GM23338 (cell line): ENCODE data around the gene EIF5A. TPM values are rescaled to one million over a fixed set of nuclear protein-coding genes. Genes with fewer than 3 reads are reported as not detected.

Experiments
- ATAC-seq: fragments of 200-7000 bp; cut with Tn5 transposase; 3 replicates; pipeline ENCODE4 v1.9.1; 2020
- DNase-seq: peaks from one replicate; pipeline ENCODE4 v3.0.0-alpha.2; 2015; ENCODE audit warnings: low spot score
- H2AFZ ChIP-seq: fragments of 200-600 bp; sonication (generic); 2 replicates; pipeline ENCODE4 v1.8.0; 2016; ENCODE audit warnings: antibody characterized with exemption, mild to moderate bottlenecking, moderate library complexity
- H3F3A ChIP-seq: fragments of 200-600 bp; sonication (generic); replicated peaks from 2 replicates; pipeline ENCODE4 v1.8.0; 2017; ENCODE audit warnings: antibody characterized with exemption, mixed run types, low read depth
- H3K27ac ChIP-seq: fragments of 200-600 bp; sonication (generic); 2 replicates; pipeline ENCODE4 v1.6.1; 2016; ENCODE audit warnings: low read depth
- H3K27me3 ChIP-seq: fragments of 200-600 bp; sonication (generic); 2 replicates; pipeline ENCODE4 v1.8.0; 2016; ENCODE audit warnings: mild to moderate bottlenecking, mixed run types, moderate library complexity; ENCODE audit not compliant: insufficient read depth
- H3K36me3 ChIP-seq: fragments of 200-600 bp; sonication (generic); 2 replicates; pipeline ENCODE4 v1.8.0; 2016; ENCODE audit warnings: mild to moderate bottlenecking; ENCODE audit not compliant: insufficient read depth
- H3K4me1 ChIP-seq: fragments of 200-600 bp; sonication (generic); 2 replicates; pipeline ENCODE4 v1.8.0; 2016; ENCODE audit warnings: mild to moderate bottlenecking, moderate library complexity; ENCODE audit not compliant: insufficient read depth
- H3K4me2 ChIP-seq: fragments of 200-600 bp; sonication (generic); 2 replicates; pipeline ENCODE4 v1.7.1; 2017; ENCODE audit warnings: mixed run types
- H3K4me3 ChIP-seq: fragments of 200-600 bp; sonication (generic); 2 replicates; pipeline ENCODE4 v1.6.1; 2016; ENCODE audit warnings: mixed run types
- H3K79me2 ChIP-seq: fragments of 200-600 bp; sonication (generic); replicated peaks from 2 replicates; pipeline ENCODE4 v1.8.0; 2017; ENCODE audit warnings: mild to moderate bottlenecking; ENCODE audit not compliant: insufficient read depth
- H3K9me2 ChIP-seq: fragments of 200-600 bp; sonication (generic); 2 replicates; pipeline ENCODE4 v1.8.0; 2017; ENCODE audit not compliant: insufficient read depth
- H4K20me1 ChIP-seq: fragments of 200-600 bp; sonication (generic); replicated peaks from 2 replicates; pipeline ENCODE4 v1.8.0; 2017; ENCODE audit warnings: mild to moderate bottlenecking; ENCODE audit not compliant: insufficient read depth
- H3K27ac Mint-ChIP-seq: 2 replicates; pipeline ENCODE4 v1.8.0; 2020; ENCODE audit warnings: inconsistent platforms, mild to moderate bottlenecking, moderate library complexity, mixed read lengths
- H3K27me3 Mint-ChIP-seq: 3 replicates; pipeline ENCODE4 v1.8.0; 2022; ENCODE audit warnings: low read depth, mild to moderate bottlenecking, moderate library complexity, mixed read lengths, inconsistent platforms; ENCODE audit not compliant: insufficient read depth, poor library complexity
- H3K36me3 Mint-ChIP-seq: 3 replicates; pipeline ENCODE4 v1.8.0; 2021; ENCODE audit warnings: low read depth, mild to moderate bottlenecking, inconsistent platforms, moderate library complexity, mixed read lengths
- H3K4me1 Mint-ChIP-seq: 3 replicates; pipeline ENCODE4 v1.8.0; 2020; ENCODE audit warnings: mild to moderate bottlenecking, inconsistent platforms, mixed read lengths
- H3K4me3 Mint-ChIP-seq: 3 replicates; pipeline ENCODE4 v1.8.0; 2021; ENCODE audit warnings: moderate library complexity, mild to moderate bottlenecking, inconsistent platforms, mixed read lengths
- H3K9me3 Mint-ChIP-seq: 3 replicates; pipeline ENCODE4 v1.8.0; 2020; ENCODE audit warnings: moderate library complexity, mild to moderate bottlenecking, inconsistent platforms, mixed read lengths
- CREB1 ChIP-seq: fragments of 250-450 bp; sonication (Bioruptor Pico); IDR thresholded peaks from 2 replicates; pipeline ENCODE4 v1.5.0; 2020; ENCODE audit warnings: low read depth, mild to moderate bottlenecking, moderate library complexity
- EZH2 ChIP-seq: fragments of 200-600 bp; sonication (generic); IDR thresholded peaks from one replicate; pipeline ENCODE4 v1.8.0; 2017; ENCODE audit warnings: antibody characterized with exemption, mild to moderate bottlenecking, low read depth; ENCODE audit not compliant: unreplicated experiment
- EZH2phosphoT487 ChIP-seq: fragments of 200-600 bp; sonication (generic); IDR thresholded peaks from one replicate; pipeline ENCODE4 v1.8.1; 2018; ENCODE audit warnings: antibody characterized with exemption; ENCODE audit not compliant: unreplicated experiment
- JUNB ChIP-seq: IDR thresholded peaks from one replicate; pipeline ENCODE4 v1.6.1; 2016; ENCODE audit warnings: antibody characterized with exemption; ENCODE audit not compliant: unreplicated experiment
- NANOG ChIP-seq: IDR thresholded peaks from 2 replicates; pipeline ENCODE4 v1.6.1; 2016; ENCODE audit warnings: antibody characterized with exemption, borderline replicate concordance
- POLR2AphosphoS5 ChIP-seq: IDR thresholded peaks from 2 replicates; pipeline ENCODE4 v1.6.1; 2016; ENCODE audit warnings: antibody characterized with exemption, low read depth
- STAT1 ChIP-seq: IDR thresholded peaks from one replicate; pipeline ENCODE4 v1.6.1; 2016; ENCODE audit warnings: antibody characterized with exemption; ENCODE audit not compliant: unreplicated experiment
- ZNF114 ChIP-seq: fragments of 250-450 bp; sonication (Bioruptor Pico); IDR thresholded peaks from 2 replicates; pipeline ENCODE4 v1.5.0; 2020; ENCODE audit warnings: mild to moderate bottlenecking, moderate library complexity
- ZNF331 ChIP-seq: fragments of 250-450 bp; sonication (Bioruptor Pico); IDR thresholded peaks from 2 replicates; pipeline ENCODE4 v1.5.0; 2020; ENCODE audit warnings: low read depth, mild to moderate bottlenecking, moderate library complexity
- polyA plus RNA-seq: library from polyadenylated mRNA; unstranded; fragments of >200 nt; fragmentation: Nextera tagmentation; extraction: Ambion mirVana; gene quantifications from 2 replicates; pipeline ENCODE4 v1.2.1, GENCODE V29; 2016
- total RNA-seq: library from RNA; depleted of rRNA; stranded (reverse); fragments of >200 nt; shearing (Covaris generic); gene quantifications from 2 replicates; pipeline ENCODE4 v1.2.3, GENCODE V29; 2014
- TF ChIP-seq, protein P1 (sequence below): fragments of 250-450 bp; sonication (Bioruptor Pico); IDR thresholded peaks from 2 replicates; pipeline ENCODE4 v1.5.0; 2020; ENCODE audit warnings: mild to moderate bottlenecking, moderate library complexity
- TF ChIP-seq, protein P2 (sequence below): IDR thresholded peaks from 2 replicates; pipeline ENCODE4 v1.6.1; 2016; ENCODE audit warnings: antibody characterized with exemption
- TF ChIP-seq, protein P3 (sequence below): IDR thresholded peaks from one replicate; pipeline ENCODE4 v1.6.1; 2018; ENCODE audit warnings: antibody characterized with exemption; ENCODE audit not compliant: unreplicated experiment
- TF ChIP-seq, protein P4 (sequence below), 2 experiments: fragments of 200-600 bp in 1 of 2; sonication (generic) in 1 of 2; conservative IDR thresholded peaks; 2 replicates each; pipeline versions ENCODE4 v1.5.1 to v1.6.1; 2016 to 2017; ENCODE audit warnings: antibody characterized with exemption in 2 of 2, low read depth in 2 of 2, mild to moderate bottlenecking in 2 of 2, moderate library complexity in 1 of 2

EIF5A gene
- total and polyA plus RNA-seq, 2 experiments from 2014 or later = 833 to 1,562 TPM

DNA sequence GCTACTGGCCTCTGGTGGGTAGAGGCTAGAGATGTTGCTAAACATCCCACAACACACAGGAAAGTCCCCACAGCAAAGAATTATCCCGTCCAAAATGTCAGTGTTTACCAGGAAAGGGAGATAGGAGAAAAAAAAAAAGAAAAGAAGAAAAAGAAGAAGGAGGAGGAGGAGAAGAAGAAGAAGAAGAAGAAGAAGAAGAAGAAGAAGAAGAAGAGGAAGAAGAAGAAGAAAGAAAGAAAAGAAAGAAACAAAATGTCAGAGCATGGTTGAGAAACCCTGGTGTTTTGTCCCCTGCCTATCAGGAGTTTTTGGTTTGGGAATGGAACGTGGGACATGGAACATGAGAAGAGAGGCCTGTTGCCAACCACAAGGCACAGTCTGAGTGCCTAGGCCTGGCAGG lies 50.0 kb downstream of the EIF5A start (continued):
- TF ChIP-seq ZNF114 (CRISPR knock-in tag) (no peak), EZH2 (no peak), CREB1 (no peak)

DNA sequence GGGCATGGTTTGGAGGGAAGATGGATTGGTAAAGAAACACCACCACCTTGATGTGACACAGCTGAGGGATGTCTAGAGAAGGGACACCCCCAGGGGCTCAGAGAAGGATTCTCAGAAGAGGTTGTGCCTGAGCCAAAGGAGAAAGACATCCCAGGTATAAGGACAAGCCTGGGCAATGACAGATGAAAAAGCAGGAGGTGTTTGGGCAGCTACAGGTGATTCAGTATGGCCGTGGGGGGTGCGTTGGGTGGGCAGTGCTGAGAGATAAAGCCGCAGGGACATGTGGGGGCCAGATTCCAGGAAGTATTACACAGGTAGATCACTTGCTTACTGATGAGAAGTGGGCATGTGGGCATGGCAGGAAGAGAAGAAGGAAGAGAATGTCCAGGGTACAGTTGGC lies 54.5 kb downstream of the EIF5A start:
- Histone ChIP-seq H3F3A (no peaks in the 10 kb centered on the region; the same call in 1 of the 2 replicates), H2AFZ (no peak overlapping the region), H3K27ac (no peak overlapping the region), H3K27me3 (no peaks in the 10 kb centered on the region), H4K20me1 (no peaks in the 10 kb centered on the region), H3K36me3 (no peaks in the 10 kb centered on the region), H3K4me2 (no peak overlapping the region), H3K9me2 (no peaks in the 10 kb centered on the region), H3K4me1 (peaks cover 3% of the 10 kb centered on the region; the same call in 1 of the 2 replicates), H3K79me2 (no peaks in the 10 kb centered on the region), H3K4me3 (no peak overlapping the region)
- Mint-ChIP-seq H3K9me3 (no peaks in the 10 kb centered on the region), H3K27me3 (peaks cover 9% of the 10 kb centered on the region), H3K27ac (no peak overlapping the region), H3K36me3 (no peaks in the 10 kb centered on the region), H3K4me1 (peaks cover 3% of the 10 kb centered on the region; the same call in 2 of the 3 replicates), H3K4me3 (no peak overlapping the region)
- ATAC-seq = no peak
- TF ChIP-seq POLR2AphosphoS5 (no peak), NANOG (no peak), ZNF114 (CRISPR knock-in tag) (no peak), EZH2 (no peak), CREB1 (no peak), STAT1 (no peak), JUNB (no peak), EZH2phosphoT487 (no peak), ZNF331 (CRISPR knock-in tag) (no peak)
- TF ChIP-seq, protein P1, sequence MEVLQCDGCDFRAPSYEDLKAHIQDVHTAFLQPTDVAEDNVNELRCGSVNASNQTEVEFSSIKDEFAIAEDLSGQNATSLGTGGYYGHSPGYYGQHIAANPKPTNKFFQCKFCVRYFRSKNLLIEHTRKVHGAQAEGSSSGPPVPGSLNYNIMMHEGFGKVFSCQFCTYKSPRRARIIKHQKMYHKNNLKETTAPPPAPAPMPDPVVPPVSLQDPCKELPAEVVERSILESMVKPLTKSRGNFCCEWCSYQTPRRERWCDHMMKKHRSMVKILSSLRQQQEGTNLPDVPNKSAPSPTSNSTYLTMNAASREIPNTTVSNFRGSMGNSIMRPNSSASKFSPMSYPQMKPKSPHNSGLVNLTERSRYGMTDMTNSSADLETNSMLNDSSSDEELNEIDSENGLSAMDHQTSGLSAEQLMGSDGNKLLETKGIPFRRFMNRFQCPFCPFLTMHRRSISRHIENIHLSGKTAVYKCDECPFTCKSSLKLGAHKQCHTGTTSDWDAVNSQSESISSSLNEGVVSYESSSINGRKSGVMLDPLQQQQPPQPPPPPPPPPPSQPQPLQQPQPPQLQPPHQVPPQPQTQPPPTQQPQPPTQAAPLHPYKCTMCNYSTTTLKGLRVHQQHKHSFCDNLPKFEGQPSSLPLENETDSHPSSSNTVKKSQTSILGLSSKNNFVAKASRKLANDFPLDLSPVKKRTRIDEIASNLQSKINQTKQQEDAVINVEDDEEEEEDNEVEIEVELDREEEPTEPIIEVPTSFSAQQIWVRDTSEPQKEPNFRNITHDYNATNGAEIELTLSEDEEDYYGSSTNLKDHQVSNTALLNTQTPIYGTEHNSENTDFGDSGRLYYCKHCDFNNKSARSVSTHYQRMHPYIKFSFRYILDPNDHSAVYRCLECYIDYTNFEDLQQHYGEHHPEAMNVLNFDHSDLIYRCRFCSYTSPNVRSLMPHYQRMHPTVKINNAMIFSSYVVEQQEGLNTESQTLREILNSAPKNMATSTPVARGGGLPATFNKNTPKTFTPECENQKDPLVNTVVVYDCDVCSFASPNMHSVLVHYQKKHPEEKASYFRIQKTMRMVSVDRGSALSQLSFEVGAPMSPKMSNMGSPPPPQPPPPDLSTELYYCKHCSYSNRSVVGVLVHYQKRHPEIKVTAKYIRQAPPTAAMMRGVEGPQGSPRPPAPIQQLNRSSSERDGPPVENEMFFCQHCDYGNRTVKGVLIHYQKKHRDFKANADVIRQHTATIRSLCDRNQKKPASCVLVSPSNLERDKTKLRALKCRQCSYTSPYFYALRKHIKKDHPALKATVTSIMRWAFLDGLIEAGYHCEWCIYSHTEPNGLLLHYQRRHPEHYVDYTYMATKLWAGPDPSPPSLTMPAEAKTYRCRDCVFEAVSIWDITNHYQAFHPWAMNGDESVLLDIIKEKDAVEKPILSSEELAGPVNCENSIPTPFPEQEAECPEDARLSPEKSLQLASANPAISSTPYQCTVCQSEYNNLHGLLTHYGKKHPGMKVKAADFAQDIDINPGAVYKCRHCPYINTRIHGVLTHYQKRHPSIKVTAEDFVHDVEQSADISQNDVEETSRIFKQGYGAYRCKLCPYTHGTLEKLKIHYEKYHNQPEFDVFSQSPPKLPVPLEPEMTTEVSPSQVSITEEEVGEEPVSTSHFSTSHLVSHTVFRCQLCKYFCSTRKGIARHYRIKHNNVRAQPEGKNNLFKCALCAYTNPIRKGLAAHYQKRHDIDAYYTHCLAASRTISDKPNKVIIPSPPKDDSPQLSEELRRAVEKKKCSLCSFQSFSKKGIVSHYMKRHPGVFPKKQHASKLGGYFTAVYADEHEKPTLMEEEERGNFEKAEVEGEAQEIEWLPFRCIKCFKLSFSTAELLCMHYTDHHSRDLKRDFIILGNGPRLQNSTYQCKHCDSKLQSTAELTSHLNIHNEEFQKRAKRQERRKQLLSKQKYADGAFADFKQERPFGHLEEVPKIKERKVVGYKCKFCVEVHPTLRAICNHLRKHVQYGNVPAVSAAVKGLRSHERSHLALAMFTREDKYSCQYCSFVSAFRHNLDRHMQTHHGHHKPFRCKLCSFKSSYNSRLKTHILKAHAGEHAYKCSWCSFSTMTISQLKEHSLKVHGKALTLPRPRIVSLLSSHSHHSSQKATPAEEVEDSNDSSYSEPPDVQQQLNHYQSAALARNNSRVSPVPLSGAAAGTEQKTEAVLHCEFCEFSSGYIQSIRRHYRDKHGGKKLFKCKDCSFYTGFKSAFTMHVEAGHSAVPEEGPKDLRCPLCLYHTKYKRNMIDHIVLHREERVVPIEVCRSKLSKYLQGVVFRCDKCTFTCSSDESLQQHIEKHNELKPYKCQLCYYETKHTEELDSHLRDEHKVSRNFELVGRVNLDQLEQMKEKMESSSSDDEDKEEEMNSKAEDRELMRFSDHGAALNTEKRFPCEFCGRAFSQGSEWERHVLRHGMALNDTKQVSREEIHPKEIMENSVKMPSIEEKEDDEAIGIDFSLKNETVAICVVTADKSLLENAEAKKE (CRISPR knock-in tag) = no peak
- TF ChIP-seq, protein P2, sequence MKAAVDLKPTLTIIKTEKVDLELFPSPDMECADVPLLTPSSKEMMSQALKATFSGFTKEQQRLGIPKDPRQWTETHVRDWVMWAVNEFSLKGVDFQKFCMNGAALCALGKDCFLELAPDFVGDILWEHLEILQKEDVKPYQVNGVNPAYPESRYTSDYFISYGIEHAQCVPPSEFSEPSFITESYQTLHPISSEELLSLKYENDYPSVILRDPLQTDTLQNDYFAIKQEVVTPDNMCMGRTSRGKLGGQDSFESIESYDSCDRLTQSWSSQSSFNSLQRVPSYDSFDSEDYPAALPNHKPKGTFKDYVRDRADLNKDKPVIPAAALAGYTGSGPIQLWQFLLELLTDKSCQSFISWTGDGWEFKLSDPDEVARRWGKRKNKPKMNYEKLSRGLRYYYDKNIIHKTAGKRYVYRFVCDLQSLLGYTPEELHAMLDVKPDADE = no peak
- TF ChIP-seq, protein P3, sequence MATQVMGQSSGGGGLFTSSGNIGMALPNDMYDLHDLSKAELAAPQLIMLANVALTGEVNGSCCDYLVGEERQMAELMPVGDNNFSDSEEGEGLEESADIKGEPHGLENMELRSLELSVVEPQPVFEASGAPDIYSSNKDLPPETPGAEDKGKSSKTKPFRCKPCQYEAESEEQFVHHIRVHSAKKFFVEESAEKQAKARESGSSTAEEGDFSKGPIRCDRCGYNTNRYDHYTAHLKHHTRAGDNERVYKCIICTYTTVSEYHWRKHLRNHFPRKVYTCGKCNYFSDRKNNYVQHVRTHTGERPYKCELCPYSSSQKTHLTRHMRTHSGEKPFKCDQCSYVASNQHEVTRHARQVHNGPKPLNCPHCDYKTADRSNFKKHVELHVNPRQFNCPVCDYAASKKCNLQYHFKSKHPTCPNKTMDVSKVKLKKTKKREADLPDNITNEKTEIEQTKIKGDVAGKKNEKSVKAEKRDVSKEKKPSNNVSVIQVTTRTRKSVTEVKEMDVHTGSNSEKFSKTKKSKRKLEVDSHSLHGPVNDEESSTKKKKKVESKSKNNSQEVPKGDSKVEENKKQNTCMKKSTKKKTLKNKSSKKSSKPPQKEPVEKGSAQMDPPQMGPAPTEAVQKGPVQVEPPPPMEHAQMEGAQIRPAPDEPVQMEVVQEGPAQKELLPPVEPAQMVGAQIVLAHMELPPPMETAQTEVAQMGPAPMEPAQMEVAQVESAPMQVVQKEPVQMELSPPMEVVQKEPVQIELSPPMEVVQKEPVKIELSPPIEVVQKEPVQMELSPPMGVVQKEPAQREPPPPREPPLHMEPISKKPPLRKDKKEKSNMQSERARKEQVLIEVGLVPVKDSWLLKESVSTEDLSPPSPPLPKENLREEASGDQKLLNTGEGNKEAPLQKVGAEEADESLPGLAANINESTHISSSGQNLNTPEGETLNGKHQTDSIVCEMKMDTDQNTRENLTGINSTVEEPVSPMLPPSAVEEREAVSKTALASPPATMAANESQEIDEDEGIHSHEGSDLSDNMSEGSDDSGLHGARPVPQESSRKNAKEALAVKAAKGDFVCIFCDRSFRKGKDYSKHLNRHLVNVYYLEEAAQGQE = no peak
- TF ChIP-seq, protein P4, sequence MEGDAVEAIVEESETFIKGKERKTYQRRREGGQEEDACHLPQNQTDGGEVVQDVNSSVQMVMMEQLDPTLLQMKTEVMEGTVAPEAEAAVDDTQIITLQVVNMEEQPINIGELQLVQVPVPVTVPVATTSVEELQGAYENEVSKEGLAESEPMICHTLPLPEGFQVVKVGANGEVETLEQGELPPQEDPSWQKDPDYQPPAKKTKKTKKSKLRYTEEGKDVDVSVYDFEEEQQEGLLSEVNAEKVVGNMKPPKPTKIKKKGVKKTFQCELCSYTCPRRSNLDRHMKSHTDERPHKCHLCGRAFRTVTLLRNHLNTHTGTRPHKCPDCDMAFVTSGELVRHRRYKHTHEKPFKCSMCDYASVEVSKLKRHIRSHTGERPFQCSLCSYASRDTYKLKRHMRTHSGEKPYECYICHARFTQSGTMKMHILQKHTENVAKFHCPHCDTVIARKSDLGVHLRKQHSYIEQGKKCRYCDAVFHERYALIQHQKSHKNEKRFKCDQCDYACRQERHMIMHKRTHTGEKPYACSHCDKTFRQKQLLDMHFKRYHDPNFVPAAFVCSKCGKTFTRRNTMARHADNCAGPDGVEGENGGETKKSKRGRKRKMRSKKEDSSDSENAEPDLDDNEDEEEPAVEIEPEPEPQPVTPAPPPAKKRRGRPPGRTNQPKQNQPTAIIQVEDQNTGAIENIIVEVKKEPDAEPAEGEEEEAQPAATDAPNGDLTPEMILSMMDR (conservative IDR thresholded peaks at IDR 0.05; ENCODE audit: low read depth in 2 of 2) = no peak
- no peak for DNase-seq
